ENCODE results near the gene SIK3.
A peak's percentile ranks its signal among the peaks of the same experiment; 100 is the strongest.

Gene SIK3

DNA sequence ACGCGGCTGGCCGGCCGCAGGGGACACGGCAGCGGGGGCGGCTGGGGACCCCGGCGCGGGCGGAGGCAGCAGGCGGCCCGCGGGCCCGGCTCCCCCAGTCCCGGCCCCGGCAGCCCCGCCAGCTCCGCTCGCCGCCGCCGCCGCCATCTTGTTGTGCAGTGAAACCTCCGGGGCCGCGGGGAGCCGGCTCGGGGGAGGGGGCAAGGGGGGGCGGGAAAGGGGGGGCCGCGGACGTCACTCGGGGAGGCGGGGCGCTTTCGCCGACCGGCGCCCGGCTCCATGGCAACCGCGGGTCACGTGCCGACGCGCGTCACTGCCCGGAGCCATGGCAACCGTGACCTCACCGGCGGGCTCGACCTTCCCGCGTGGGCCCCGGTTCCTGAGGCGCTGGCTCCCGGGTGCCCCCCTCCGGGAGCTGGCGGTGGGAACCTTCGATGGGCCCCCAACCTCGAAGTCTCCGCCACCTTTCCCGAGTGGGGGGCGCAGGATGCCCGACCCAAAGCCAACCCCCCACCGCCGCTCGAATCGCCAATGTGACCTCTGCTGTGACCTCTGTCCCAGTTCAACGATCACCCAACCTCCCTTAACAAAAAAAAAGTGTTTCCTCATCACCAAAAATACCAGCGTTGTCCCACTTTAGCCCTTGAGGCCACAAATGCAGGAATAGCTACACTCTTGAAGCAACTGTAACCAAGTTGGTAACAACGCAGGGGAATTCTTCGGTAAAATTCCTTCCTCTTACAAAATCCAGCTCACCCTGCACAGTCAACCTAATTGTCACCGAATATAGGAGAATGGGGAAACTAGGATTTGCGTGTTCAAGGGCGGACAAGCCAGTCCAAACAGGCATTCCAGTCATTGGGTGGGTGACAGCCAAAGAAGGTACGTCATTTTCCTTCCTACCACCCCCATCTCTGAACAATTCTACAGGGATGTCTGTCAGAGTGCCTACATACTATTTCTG, at the start of gene SIK3:
Gene SIK3 (minus strand): TSS at position 160 of the 964 bp plus-strand sequence. CDS start 13 bp downstream, at position 147.
- TF ChIP-seq, protein P1, sequence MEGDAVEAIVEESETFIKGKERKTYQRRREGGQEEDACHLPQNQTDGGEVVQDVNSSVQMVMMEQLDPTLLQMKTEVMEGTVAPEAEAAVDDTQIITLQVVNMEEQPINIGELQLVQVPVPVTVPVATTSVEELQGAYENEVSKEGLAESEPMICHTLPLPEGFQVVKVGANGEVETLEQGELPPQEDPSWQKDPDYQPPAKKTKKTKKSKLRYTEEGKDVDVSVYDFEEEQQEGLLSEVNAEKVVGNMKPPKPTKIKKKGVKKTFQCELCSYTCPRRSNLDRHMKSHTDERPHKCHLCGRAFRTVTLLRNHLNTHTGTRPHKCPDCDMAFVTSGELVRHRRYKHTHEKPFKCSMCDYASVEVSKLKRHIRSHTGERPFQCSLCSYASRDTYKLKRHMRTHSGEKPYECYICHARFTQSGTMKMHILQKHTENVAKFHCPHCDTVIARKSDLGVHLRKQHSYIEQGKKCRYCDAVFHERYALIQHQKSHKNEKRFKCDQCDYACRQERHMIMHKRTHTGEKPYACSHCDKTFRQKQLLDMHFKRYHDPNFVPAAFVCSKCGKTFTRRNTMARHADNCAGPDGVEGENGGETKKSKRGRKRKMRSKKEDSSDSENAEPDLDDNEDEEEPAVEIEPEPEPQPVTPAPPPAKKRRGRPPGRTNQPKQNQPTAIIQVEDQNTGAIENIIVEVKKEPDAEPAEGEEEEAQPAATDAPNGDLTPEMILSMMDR (IDR thresholded peaks at IDR 0.05; ENCODE audit: low read depth, low read length) = peak; percentile 53
- TF ChIP-seq, protein P2, sequence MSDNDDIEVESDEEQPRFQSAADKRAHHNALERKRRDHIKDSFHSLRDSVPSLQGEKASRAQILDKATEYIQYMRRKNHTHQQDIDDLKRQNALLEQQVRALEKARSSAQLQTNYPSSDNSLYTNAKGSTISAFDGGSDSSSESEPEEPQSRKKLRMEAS (IDR thresholded peaks at IDR 0.05; ENCODE audit: low read depth, low read length) = peak; percentile 96
- TF ChIP-seq POLR2A (IDR thresholded peaks at IDR 0.05; ENCODE audit: extremely low read depth, insufficient read length) (peak; percentile 45), MYC (IDR thresholded peaks at IDR 0.05; ENCODE audit: low read depth, low read length) (no peak)
- peak; percentile 95 for DNase-seq (ENCODE audit: low read depth)
- H3K4me3 ChIP-seq (ENCODE audit: low read depth, low read length) = peak within 1 kb of the TSS; percentile 76

DNA sequence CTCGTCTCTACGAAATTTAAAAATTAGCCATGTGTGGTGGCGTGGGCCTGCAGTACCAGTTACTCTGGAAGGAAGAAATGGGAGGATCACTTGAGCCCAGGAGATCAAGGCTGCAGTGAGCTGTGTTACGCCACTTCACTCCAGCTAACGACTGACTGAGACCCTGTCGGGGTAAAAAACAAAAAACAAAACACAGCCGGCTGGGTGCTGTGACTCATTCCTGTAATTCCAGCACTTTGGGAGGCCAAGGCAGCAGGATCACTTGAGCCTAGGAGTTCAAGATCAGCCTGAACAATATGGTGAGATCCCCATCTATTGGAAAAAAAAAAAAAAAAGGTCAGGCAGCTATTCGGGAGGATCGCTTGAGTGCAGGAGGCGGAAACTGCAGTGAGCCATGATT, 48.3 kb upstream of the SIK3 start:
- TF ChIP-seq MYC (IDR thresholded peaks at IDR 0.05; ENCODE audit: low read depth, low read length) = no peak
- TF ChIP-seq POLR2A (IDR thresholded peaks at IDR 0.05; ENCODE audit: extremely low read depth, insufficient read length) = no peak
- TF ChIP-seq, protein P1 (IDR thresholded peaks at IDR 0.05; ENCODE audit: low read depth, low read length) = no peak
- TF ChIP-seq, protein P2 (IDR thresholded peaks at IDR 0.05; ENCODE audit: low read depth, low read length) = no peak
- peak; percentile 41 for DNase-seq (ENCODE audit: low read depth)
- H3K4me3 ChIP-seq (ENCODE audit: low read depth, low read length) = peak overlapping the region; percentile 88

DNA sequence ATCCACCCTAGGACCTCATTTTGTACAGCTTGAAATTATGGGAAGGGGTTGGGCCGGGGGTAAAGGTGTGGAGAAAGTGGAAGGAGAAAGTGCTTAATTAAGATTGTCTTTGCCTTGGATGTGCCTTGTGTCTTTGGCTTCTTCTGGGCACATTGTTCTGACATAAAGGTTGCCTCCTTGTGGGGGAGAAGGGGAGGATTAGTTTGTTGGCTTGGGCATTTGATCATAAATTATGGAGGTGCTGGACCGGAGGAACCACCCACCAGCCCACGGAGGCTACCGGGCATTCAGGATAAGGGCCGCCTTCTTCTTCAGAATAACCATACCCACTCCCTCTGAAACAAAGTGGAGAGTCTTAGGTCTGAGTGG, 47.1 kb upstream of the SIK3 start:
- peak; percentile 69 for DNase-seq (ENCODE audit: low read depth)
- TF ChIP-seq MYC (IDR thresholded peaks at IDR 0.05; ENCODE audit: low read depth, low read length) (no peak), POLR2A (IDR thresholded peaks at IDR 0.05; ENCODE audit: extremely low read depth, insufficient read length) (no peak)
- TF ChIP-seq, protein P1 (IDR thresholded peaks at IDR 0.05; ENCODE audit: low read depth, low read length) = no peak
- TF ChIP-seq, protein P2 (IDR thresholded peaks at IDR 0.05; ENCODE audit: low read depth, low read length) = no peak
- peak overlapping the region; percentile 88 for H3K4me3 ChIP-seq (ENCODE audit: low read depth, low read length)

DNA sequence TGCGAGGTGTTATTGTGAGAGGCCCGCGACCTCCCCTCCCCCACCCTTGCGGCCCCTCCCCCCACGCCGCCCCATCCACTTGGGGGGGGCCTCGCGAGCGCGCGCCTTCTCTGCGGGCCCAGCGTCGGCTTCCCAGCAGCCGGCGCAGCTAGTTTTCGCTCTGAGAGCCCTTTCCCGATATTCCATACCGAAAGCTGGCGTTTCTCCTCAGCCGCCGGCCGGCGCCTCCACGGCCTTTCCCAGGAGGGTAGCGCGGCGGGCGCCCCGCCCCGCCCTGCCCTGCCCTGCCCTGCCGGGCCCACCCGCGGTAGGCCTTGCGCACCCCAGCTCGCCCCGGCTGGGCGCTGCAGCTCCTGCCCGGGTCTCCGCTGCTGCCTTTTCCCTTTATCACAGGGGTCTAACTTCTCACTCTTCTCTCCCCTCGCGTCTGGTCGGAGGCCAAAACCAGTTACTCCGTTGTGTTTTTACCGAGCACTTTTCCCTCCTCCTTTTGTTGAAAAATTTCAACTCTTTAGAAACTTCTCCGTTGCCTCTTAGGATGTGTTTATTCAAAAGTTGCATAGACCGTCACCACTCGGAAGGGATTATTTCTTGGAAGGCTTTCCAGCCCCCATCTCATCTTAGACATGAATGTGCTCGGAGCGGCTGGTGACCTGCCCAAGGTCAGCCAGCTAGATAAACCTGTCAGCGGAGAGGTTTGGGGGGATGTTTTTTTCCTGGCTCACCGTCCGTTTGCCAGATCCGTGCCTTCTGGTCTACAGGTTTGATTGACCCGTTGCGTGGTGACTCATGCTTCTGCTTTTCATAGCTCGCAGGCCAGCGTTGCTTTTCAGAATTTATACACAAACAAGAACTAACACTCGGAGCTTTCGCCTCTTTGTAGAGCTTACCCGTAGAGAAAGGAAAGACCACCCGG, 46.5 kb upstream of the SIK3 start:
- TF ChIP-seq POLR2A (IDR thresholded peaks at IDR 0.05; ENCODE audit: extremely low read depth, insufficient read length) (no peak), MYC (IDR thresholded peaks at IDR 0.05; ENCODE audit: low read depth, low read length) (peak; percentile 28; the same call in 1 of the 2 replicates)
- TF ChIP-seq, protein P2 (IDR thresholded peaks at IDR 0.05; ENCODE audit: low read depth, low read length) = peak; percentile 54
- TF ChIP-seq, protein P1 (IDR thresholded peaks at IDR 0.05; ENCODE audit: low read depth, low read length) = no peak
- peak overlapping the region; percentile 88 for H3K4me3 ChIP-seq (ENCODE audit: low read depth, low read length)
- DNase-seq (ENCODE audit: low read depth) = peak; percentile 93

DNA sequence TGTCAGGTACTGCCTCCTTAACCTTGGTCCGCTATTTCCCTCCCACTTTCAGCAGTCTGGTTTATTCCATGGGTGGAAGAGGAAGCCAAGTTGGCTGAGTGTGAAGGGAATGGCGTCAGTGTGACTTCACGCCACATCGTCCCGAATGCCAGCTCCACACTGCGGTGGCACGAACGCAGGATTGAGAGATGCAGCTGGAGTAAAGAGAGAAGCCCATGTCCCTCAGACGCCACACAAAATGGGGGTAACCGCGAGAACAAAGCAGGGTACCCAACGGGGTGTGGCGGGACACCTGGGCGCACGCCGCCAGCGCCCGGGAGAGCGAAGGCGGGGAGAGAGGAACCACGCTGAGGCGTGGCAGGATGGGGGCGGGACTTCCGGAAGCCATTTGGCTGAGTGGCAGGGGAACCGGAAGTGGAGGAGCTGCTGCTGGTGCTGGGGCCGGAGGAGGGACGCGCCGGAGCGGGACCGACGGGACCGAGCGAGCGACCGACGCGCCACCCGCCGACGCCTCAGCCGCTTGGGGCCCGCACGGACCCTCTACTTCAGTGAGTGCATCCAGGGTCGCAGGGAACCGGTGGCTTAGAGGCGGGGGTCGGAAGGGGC, 45.7 kb upstream of the SIK3 start, which contains the start of gene PAFAH1B2:
Gene PAFAH1B2 (plus strand): TSS at position 417 of the 606 bp plus-strand sequence. CDS start 8,161 bp downstream, outside the sequence.
- peak within 1 kb of the TSS; percentile 88 for H3K4me3 ChIP-seq (ENCODE audit: low read depth, low read length)
- TF ChIP-seq, protein P1 (IDR thresholded peaks at IDR 0.05; ENCODE audit: low read depth, low read length) = no peak
- TF ChIP-seq, protein P2 (IDR thresholded peaks at IDR 0.05; ENCODE audit: low read depth, low read length) = peak; percentile 91
- TF ChIP-seq MYC (IDR thresholded peaks at IDR 0.05; ENCODE audit: low read depth, low read length) (peak; percentile 97), POLR2A (IDR thresholded peaks at IDR 0.05; ENCODE audit: extremely low read depth, insufficient read length) (peak; percentile 97)
- DNase-seq (ENCODE audit: low read depth) = peak; percentile 97
